Measurements from ENCODE around the gene TBC1D25.

Gene TBC1D25

GRCh38 chrX:48539345-48540027, at the start of gene TBC1D25:
TBC1D25 (plus strand) TSS chrX:48539714; CDS start chrX:48539798, 84 bp downstream.
- DNase-seq (ENCODE audit: low read depth, low spot score), result peak; percentile 87

GRCh38 chrX:48489892-48490291, 49.6 kb upstream of the TBC1D25 start:
- DNase-seq (ENCODE audit: low read depth, low spot score), result no peak

- no peak for DNase-seq (ENCODE audit: low read depth, low spot score)
Measured at GRCh38 chrX:48490661-48491060, 48.9 kb upstream of the TBC1D25 start.

- DNase-seq (ENCODE audit: low read depth, low spot score), result no peak
Measured at GRCh38 chrX:48491809-48492208, 47.7 kb upstream of the TBC1D25 start.

GRCh38 chrX:48492293-48492910, 47.1 kb upstream of the TBC1D25 start:
- no peak for DNase-seq (ENCODE audit: low read depth, low spot score)

GRCh38 chrX:48493890-48494364, 45.6 kb upstream of the TBC1D25 start:
- no peak for DNase-seq (ENCODE audit: low read depth, low spot score)

GRCh38 chrX:48496660-48497059, 42.9 kb upstream of the TBC1D25 start:
- DNase-seq (ENCODE audit: low read depth, low spot score), result no peak

- DNase-seq (ENCODE audit: low read depth, low spot score), result no peak
Measured at GRCh38 chrX:48497871-48498270, 41.6 kb upstream of the TBC1D25 start.

- DNase-seq (ENCODE audit: low read depth, low spot score), result no peak
Measured at GRCh38 chrX:48498374-48498809, 41.1 kb upstream of the TBC1D25 start.

GRCh38 chrX:48504261-48504660, 35.3 kb upstream of the TBC1D25 start:
- DNase-seq (ENCODE audit: low read depth, low spot score), result no peak

- no peak for DNase-seq (ENCODE audit: low read depth, low spot score)
Measured at GRCh38 chrX:48505481-48505880, 34.0 kb upstream of the TBC1D25 start.

- DNase-seq (ENCODE audit: low read depth, low spot score), result no peak
Measured at GRCh38 chrX:48507246-48507645, 32.3 kb upstream of the TBC1D25 start.

GRCh38 chrX:48508400-48509244, 30.9 kb upstream of the TBC1D25 start, which contains the start of gene PORCN:
PORCN (plus strand) TSS chrX:48508992; CDS start chrX:48509821, 829 bp downstream.
- no peak for DNase-seq (ENCODE audit: low read depth, low spot score)

GRCh38 chrX:48509245-48509590, 30.3 kb upstream of the TBC1D25 start:
- DNase-seq (ENCODE audit: low read depth, low spot score), result no peak

- DNase-seq (ENCODE audit: low read depth, low spot score), result no peak
Measured at GRCh38 chrX:48509619-48510018, 29.9 kb upstream of the TBC1D25 start.

GRCh38 chrX:48511560-48511959, 28.0 kb upstream of the TBC1D25 start:
- DNase-seq (ENCODE audit: low read depth, low spot score), result no peak

GRCh38 chrX:48512371-48512935, 27.1 kb upstream of the TBC1D25 start:
- no peak for DNase-seq (ENCODE audit: low read depth, low spot score)

- DNase-seq (ENCODE audit: low read depth, low spot score), result no peak
Measured at GRCh38 chrX:48513670-48514069, 25.8 kb upstream of the TBC1D25 start.

- DNase-seq (ENCODE audit: low read depth, low spot score), result no peak
Measured at GRCh38 chrX:48514126-48514806, 25.2 kb upstream of the TBC1D25 start.

GRCh38 chrX:48514868-48515460, 24.6 kb upstream of the TBC1D25 start:
- DNase-seq (ENCODE audit: low read depth, low spot score), result no peak

- no peak for DNase-seq (ENCODE audit: low read depth, low spot score)
Measured at GRCh38 chrX:48515842-48516241, 23.7 kb upstream of the TBC1D25 start.

Data from brain pericyte (primary cell).